GM18517 (cell line): ENCODE measurements around the gene FAM111B.

ENCODE experiments used
- ATAC-seq: cut with Tn5 transposase; IDR thresholded peaks from one replicate; pipeline ENCODE4 v1.9.1; 2021; ENCODE audit warnings: mild to moderate bottlenecking, moderate library complexity; ENCODE audit not compliant: unreplicated experiment

Gene FAM111B

GRCh38 chr11:59152312-59152951 lies 45.4 kb downstream of the FAM111B start:
- ATAC-seq, result peak; percentile 80

- no peak for ATAC-seq
These were observed 47.6 kb downstream of the FAM111B start for GRCh38 chr11:59154610-59155009.

- no peak for ATAC-seq
These were observed 50.4 kb downstream of the FAM111B start for GRCh38 chr11:59157433-59157832.

GRCh38 chr11:59158206-59159068 lies 51.4 kb downstream of the FAM111B start:
- ATAC-seq, result peak; percentile 95

GRCh38 chr11:59164028-59164427 lies 57.0 kb downstream of the FAM111B start:
- no peak for ATAC-seq

- ATAC-seq, result peak; percentile 73
These were observed 64.7 kb downstream of the FAM111B start, which contains the start of gene DTX4 for GRCh38 chr11:59171508-59172322. DTX4 (plus strand) TSS chr11:59172132; CDS start chr11:59172596, 464 bp downstream.

GRCh38 chr11:59172345-59173079 lies 65.5 kb downstream of the FAM111B start:
- ATAC-seq, result peak; percentile 27

GRCh38 chr11:59173080-59173963 lies 66.3 kb downstream of the FAM111B start:
- ATAC-seq, result peak; percentile 10

GRCh38 chr11:59173964-59174663 lies 67.1 kb downstream of the FAM111B start:
- no peak for ATAC-seq

- no peak for ATAC-seq
These were observed 67.6 kb downstream of the FAM111B start for GRCh38 chr11:59174664-59175033.

GRCh38 chr11:59175091-59175501 lies 68.1 kb downstream of the FAM111B start:
- no peak for ATAC-seq

- no peak for ATAC-seq
These were observed 69.3 kb downstream of the FAM111B start for GRCh38 chr11:59176330-59176729.
